Measurements from ENCODE around the gene MEAF6.
"Not testable (repeated sequence)": the region's sequence is repeated elsewhere in the genome, so short reads cannot be mapped to it uniquely, and the experiment has no call there.

The MEAF6 gene

DNA sequence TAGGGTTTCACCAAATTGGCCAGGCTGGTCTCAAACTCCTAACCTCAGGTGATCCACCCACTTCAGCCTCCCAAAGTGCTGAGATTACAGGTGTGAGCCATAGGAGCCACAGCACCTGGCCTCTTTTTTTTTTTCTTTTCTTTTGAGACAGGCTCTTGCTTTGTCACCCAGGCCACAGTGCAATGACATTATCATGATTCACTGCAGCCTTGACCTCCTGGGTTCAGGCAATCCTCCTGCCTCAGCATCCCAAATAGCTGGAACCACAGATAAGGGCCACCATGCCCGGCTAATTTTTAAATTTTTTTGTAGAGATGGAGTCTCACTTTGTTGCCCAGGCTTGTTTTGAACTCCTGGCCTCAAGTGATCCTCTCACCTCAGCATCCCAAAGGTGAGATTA lies 15.3 kb upstream of the MEAF6 start:
- not testable (repeated sequence) for DNase-seq

DNA sequence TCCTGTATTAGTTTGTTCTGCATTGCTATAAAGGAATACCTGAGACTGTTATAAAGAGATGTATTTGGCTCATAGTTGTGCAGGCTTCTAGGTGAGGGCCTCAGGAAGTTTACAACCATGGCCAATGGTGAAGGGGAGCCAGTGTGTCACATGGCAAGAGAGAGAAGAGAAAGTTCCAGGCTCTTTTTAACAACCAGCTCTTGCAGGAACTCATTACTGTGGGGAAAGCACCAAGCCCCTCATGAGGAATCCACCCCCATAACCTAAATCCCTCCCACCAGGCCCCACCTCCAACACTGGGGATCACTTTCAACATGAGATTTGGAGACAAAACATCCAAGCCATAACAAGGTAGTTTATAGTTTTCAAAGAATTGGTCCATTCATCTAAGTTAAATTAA lies 5.0 kb upstream of the MEAF6 start:
- no peak for DNase-seq

DNA sequence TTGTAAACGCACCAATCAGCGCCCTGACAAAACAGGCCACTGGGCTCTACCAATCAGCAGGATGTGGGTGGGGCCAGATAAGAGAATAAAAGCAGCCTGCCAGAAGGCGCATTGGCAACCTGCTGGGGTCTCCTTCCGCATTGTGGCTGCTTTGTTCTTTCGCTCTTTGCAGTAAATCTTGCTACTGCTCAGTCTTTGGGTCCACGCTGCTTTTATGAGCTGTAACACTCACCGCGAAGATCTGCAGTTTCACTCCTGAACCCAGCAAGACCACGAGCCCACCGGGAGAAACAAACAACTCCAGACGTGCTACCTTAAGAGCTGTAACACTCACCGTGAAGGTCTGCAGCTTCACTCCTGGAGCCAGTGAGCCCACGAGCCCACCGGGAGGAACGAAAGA lies 4.4 kb upstream of the MEAF6 start:
- not testable (repeated sequence) for DNase-seq

DNA sequence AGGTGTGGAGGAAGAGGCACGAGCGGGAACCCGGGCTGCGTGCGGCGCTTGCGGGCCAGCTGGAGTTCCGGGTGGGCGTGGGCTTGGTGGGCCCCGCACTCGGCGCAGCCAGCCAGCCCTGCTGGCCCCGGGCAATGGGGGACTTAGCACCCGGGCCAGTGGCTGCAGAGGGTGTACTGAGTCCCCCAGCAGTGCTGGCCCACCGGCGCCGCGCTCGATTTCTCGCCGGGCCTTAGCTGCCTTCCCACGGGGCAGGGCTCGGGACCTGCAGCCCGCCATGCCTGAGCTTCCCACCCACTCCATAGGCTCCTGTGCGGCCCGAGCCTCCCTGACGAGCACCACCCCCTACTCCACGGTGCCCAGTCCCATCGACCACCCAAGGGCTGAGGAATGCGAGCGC lies 3.7 kb upstream of the MEAF6 start:
- not testable (repeated sequence) for DNase-seq

DNA sequence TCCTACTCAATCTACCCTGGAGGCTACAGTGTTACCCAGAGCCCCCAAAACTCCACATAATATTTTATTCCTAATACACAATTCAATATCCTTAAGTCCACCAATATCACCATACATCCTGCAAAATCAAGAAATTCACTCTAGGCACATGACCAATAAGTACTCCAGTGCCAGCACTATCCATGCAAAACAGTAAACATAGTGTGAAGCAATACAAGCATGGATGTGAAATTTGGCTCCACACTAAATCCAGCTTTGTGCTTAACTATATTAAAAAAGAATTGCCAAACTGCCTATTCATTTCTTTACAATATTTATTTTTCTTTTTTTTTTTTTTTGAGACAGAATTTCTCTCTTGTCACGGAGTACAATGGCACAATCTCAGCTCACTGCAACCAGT lies 3.0 kb upstream of the MEAF6 start:
- DNase-seq = no peak

DNA sequence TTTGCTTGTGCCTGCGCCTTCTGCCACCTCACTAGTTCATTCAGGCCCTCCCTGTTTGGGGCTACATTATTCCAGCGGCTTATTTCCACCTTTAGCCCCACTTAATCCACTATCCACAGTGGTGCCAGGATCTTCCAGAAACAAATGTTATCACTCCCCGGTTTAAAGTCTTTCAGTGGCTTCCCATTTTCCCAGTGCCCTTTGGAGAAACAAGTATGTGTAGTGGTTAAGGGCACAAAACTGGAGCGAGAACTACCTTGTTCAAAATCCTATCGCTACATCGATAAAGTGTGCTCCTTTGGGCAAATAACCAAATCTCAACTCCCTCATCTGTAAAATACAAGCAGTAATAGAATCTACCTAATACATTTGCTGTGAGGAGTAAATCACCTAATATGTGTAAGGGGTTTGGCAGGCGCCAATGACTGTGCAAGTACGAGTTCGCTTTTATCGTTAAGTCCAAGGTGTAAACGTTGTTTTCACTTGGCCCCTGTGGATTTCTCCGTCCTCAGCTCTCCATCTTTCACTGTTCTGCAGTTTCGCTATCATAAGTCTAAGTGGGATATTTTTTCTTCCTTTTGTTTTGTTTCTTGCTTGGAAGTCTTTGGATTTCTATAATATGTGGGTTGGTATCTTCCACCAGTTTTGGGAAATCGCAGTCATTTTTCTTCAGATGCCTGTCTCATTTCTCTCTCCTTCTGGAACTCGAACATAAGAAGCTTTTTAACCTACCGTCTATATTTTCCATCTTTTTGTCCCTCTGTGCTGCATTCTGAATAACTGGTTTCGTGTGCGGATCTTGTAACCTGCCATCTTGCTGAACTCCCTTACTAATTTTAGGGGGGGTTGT lies 844 bp upstream of the MEAF6 start:
- DNase-seq = no peak

DNA sequence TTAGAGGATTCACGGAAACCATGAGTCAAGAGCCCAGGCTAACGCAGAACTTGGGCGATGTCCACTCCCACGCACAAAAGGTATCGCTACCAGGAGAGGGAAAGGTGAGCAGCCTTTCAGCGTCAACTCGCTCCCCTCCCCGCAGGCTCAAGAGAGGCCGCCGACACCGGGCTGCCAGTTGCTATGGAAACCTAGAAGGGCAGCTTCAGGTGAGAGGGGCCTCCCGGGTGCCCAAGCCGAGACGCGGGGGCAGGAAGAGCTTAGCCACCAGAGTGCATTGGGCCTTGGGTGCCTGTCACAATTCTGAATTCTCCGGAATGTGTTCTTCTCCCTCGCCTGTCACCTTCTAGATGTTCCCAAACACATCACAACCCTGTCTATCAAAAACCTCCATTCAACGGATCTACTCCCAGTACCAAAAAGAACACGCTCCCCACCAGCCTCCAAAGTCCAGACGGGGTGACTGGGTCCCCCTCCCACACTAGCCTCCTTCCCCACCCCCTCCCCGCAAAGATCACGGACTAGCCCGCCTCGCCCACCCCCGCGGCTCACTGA lies 694 bp downstream of the MEAF6 start:
- DNase-seq = peak; percentile 28

DNA sequence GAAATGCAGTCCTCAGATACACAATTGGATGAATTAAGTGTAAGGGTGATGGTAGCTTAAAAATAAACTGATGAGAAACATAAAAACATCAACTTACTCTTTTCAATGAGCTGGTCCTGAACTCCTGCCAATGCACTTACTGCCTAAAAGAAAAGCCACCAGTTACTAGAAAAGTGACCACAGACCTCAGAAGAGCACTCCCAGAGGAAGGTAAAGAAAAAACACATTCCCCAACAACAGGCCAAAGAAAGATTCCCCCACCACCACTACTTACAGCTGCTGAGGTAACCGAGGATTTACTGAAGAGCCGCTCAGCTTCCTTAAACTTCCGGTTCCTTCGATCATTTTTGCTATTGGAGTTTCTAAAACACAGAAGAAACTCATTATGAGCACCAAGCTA lies 5.4 kb downstream of the MEAF6 start:
- no peak for DNase-seq

DNA sequence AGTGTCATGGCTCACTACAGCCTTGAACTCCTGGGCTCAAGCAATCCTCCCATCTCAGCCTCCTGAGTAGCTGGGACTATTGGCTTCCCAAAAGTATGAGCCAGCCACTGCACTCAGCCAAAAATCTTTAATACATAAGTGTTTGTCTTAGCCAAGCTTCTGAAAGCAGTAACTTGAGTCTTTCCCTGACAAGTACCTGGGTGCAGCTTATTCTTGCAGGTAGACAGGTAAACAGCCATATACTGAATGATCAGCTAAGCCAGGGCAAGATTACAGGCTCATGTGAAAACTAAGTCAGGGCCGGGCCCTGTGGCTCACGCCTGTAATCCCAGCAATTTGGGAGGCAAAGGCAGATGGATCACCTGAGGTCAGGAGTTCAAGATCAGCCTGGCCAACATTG lies 7.8 kb downstream of the MEAF6 start:
- no peak for DNase-seq

DNA sequence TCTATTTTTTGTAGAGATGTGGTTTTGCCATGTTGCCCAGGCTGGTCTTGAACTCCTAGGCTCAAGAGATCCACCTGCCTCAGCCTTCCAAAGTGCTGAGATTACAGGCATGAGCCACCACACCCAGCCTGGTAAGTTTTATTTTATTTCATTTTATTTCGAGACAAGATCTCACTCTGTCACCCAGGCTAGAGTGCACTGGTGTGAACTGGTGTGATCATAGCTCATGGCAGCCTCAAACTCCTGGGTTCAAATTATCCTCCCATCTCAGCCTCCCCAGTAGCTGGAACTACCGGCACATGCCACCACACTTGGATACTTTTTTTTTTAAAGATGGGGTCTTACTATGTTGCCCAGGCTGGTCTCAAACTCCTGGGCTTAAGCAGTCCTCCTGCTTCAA lies 11.8 kb downstream of the MEAF6 start:
- DNase-seq = not testable (repeated sequence)

DNA sequence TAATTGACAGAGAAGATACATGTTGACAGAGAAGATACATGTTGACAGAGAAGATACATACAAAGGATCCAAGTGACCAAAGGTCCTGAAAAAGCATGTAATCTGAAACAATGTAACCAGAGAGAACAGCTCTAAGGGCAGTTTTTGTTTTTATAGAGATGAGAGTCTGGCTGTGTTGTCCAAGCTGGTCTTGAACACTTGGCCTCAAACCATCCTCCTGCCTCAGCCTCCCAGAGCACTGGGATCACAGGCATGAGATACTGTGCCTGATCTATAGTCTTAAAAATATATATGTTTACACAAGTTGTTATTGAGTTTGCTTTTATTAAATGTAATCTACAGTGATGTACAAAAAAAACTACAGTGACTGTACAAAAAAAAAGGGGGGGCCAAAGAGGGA lies 12.5 kb downstream of the MEAF6 start:
- no peak for DNase-seq

DNA sequence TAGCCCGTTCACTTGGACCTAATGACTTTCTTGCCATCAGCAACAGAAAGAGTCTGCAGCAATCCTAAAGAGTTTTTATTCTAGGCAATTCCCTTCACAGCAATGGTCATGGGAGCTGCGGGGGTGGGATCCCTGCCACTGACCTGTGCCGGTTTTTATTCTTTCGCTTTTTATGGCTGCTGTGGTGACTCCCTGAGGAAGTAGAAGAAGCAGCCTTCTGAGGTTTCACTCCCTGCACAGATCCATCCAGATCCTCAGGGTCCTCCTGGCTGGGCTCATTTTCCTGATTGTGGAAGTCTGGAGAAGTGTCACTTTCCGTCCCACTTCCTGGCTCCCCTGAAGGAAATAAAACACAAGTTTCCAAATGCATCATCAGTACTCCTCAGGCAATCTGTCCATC lies 12.9 kb downstream of the MEAF6 start:
- DNase-seq = no peak

DNA sequence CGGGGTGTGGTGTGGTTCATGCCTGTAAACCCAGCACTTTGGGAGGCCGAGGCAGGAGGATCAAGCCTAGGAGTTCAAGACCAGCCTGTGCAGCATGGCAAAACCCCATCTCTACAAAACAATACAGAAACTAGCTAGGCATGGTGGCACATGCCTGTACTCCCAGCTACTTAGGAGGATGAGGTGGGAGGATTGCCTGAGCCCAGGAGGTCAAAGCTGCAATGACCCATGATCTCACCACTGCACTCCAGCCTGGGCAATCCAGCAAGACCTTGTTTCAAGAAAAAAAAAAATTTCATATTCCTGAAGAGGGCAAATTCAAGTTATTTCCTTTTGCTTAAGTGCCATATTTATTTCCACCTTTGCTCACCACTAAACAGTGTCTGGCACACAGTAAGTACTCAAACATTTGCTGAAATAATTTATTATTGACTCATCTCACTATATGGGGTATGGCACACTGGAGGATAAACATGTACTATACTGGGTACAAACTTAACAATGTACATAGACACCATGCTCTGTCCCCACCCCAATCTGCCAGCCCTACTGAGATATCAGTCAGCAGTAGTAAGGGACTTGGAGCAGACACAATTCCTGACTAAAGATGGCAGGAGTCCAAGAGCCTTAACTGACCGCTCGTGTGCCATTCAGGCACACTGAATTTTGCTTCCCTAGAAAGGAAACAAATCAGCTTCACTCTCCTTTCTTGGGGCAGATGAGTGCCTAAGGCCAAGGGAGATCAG lies 15.5 kb downstream of the MEAF6 start:
- no peak for DNase-seq

DNA sequence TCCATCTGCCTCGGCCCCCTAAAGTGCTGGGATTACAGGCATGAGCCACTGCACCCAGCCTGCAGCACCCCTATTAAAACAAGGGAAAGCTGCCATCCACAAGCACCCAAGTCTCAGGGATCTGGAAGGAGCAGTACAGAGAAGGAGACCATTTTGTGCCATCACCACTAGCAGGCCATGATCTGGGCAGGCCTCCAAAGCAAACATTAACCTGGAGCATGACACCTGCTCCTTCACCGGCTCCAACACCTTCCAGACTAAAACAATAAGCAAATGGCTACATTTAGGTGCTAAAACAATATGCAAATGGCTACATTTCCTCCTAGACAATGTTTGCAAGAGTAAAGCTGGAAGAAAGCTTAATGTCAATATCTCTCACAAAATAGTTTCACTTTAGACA lies 16.7 kb downstream of the MEAF6 start:
- DNase-seq = no peak

DNA sequence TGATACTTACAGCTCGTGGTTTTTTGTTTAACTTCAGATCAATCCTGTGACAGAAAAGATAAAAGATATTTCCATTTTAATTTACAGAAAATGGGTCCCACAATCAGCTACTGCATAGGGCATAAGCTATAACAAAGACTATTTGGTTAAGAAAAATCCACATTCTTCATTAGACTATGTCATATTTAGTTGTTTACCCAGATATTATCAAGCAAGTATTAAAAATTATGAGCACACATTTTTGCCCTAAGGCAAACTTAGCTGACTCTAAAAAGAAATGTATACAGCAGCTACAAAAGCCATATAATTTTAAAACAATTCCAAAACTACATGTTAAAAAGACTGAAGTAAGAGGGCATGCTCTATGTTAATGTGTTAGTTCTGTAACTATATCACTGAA lies 18.7 kb downstream of the MEAF6 start:
- DNase-seq = no peak

DNA sequence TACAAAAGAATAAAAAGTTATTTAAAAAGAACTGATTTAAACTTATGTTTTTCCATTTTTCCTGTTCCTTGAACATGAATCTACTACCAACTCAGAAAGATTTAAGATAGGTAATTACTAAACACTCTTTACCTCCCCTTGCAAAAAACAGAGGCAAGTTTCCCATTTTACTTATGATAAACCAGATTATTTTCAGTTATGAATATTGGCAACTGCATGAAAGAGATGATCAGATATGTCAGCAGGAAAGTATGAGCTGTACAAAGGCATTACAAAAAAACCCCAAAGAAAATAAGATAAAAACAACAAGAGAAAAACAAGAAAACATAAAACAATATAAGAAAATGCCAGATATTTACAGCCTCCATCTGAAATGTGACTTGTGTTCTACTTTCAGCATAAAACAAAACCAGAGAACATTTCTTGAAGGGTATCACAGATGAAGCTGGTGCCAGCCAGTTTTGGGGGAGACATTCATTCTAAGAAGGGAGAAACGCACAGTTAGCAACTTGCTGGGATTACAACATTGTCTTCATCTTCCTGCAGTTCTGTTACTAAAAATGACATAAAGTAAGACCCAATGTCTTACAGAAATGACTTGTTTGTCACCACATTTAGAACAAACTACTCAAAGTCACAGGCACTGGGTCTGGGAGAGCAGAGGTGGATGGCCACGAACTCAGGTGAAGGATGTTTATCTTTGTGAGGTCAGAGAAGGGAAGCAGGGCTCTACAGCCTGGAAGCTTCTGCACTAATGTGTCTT lies 21.0 kb downstream of the MEAF6 start:
- DNase-seq = no peak

DNA sequence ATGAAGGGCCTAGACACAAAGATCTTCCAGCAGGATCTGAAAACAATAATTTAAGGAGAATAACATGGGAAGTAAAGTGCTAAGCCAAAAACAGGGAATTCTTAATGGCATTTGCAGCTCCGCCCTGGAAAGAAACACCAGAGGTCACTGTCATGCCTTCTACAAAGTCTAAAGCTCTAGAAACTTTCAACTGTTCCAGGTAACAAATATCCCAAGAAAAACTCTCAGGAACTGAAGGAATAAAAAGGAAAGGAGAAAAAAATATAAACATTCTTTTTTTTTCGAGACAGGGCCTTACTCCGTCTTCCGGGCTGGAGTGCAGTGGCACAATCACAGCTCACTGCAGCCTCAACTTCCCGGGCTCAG lies 27.0 kb downstream of the MEAF6 start:
- no peak for DNase-seq

DNA sequence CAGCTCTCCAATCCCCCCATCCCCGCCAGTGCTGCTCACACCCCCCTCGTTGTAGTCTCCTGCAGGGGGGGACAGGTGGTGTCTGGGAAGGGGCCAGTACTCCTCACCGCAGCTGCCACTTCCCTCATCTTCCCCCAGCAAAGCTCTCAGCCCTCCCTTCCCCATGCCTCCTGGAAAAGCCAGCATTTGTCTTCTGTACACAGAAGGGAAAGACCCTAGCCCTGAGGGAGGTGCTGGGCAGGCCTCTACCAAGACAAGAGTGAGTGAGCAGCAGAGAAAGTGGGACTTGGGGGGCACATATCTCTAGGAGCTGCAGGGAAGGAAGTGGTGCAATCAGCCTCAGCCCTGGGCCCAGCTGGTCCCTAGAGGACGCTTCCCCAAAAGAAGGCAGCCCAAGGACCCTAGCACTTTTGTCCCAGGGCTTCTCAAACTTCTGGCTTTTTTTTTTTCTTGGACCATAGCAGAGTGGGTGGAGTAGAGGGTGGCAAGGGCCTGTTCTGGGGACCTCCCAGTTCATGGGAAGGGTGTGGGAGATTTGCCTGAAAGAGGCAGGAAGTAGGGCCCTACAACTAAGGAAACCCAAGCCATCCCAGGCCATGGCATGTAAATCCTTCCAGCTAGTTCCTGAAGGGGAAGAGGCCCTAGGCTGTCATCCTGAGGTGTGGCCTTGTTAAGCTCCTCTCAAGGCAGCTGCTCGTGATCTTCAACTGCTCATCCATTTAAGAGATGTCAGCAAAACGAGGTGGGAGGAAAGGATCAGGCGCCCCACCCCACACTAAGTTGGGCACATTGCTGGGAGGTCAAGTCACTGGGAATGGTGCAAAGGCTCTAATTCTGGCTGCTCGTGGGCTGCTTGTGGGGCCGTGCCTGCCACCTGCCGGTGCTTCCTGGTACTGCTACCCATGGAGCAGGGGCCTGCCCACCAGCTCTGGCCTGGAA lies 27.6 kb downstream of the MEAF6 start:
- DNase-seq = peak; percentile 82

DNA sequence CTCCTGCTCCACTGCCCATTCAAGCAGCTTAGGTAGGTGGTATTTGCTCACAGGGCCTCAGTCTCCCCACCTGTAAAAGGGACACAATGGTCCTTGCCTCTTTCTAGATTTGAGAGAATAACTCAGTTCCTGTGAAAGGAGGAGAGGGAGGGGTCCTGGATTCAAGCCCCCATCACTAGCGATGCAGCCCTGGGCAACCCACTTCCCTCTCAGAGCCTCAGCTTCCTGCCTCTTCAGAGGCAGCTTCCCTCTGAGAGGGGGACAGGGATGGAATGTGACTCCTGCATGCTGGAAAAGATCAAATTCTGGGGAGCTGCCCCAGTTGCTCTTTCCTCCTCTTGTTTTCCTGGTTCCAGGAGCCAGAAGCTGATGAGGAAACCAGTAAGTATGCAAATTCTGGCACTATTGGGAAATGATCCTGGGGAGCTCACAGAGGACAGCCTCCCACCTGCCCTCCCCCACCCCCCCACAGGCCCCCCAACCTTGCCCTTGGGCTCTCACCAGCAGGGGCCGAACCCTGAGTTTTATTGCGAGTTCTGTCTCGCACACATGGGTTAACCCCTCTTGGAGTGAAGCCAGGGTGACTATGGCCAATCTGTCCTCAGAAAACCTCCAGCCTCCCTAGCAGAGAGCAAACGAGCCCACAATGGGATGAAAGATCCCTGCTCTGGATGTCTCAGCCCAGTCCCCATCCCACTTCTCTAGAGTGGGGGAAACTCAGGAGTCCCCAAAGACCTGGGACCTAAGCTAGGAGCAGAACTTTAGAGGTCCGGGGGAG lies 28.5 kb downstream of the MEAF6 start:
- no peak for DNase-seq

DNA sequence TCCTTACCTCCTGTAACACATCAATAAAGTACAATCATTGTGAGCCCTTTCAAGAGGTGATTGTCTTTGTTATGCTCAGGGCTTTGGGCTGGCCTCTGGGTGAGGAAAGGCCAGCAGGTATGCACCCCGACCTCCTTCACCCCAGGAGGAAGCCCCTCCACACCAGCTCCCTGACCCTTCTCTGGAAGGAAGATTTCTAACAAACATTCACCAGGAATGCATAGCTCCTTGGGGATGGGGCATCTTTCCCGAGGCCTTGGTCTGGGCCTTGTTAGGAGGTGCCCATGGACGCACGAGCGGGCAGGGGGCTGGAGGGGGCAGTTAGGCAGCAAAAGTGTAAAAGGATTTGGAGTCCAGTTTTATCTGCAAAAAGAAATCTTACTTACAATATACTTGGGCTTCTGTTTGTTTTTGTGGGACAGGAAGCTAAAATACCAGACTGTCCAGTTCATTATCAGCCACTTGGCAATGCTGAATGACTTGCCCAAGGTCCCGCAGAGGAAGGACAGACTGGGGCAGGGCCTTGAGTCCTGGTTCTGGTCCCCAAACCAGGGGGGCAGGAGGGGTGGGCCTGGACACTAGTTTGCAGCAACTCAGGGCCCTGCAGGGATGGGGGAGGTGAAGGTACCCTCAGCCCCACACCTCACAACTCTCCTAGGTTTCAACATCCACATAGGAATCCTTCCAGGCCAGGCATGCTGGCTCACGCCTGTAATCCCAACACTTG lies 30.1 kb downstream of the MEAF6 start:
- DNase-seq = no peak

DNA sequence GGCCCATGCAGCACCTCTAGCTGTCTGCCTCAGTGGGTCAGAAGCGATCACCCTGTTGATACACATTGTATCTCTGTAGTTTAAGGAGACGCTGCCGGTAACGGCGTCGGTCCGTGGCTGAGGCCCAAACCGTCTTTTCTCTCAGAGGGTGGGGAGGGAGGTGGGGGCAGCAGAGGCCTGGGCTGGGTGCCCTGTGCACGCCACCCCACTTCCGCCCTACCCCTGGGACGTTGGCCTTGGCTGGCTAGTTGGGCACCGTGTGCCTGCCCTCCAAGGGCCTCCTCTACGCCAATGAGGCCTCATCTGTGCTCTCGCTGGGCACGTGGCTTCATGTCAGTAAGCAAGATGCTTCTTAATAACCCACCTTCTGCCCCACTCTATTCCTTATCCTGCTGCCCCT lies 30.8 kb downstream of the MEAF6 start:
- DNase-seq = no peak

Measured in femur (tissue), 1 donor.